Measurements from ENCODE around the gene MUSTN1.

The MUSTN1 gene

GRCh38 chr3:52839892-52840545 lies 5.2 kb upstream of the MUSTN1 start:
- Histone ChIP-seq H3K9ac (ENCODE audit: low read length) (no peak overlapping the region), H3K4me3 (ENCODE audit: low read length) (no peak overlapping the region), H4K20me1 (ENCODE audit: insufficient read depth, low read length) (no peaks in the 10 kb centered on the region), H3K9me3 (replicated peaks; ENCODE audit: insufficient read depth, low read length) (no peaks in the 10 kb centered on the region), H3K4me2 (ENCODE audit: low read depth, low read length) (no peak overlapping the region), H3K36me3 (replicated peaks; ENCODE audit: insufficient read depth, low read length) (no peaks in the 10 kb centered on the region), H3K4me1 (ENCODE audit: low read length) (no peaks in the 10 kb centered on the region), H3K27ac (ENCODE audit: low read length) (no peak overlapping the region), H3K27me3 (replicated peaks; ENCODE audit: insufficient read depth, low read length) (no peaks in the 10 kb centered on the region), H3F3A (ENCODE audit: insufficient read depth, low read length) (no peaks in the 10 kb centered on the region), H3K9me2 (replicated peaks; ENCODE audit: insufficient read depth, low read length) (no peaks in the 10 kb centered on the region), H2AFZ (ENCODE audit: low read length) (no peak overlapping the region), H3K79me2 (ENCODE audit: low read length) (no peaks in the 10 kb centered on the region)
- no peak for DNase-seq
- no peak for TF ChIP-seq CTCF (IDR thresholded peaks at IDR 0.05; ENCODE audit: low read length)
- TF ChIP-seq EZH2phosphoT487 (IDR thresholded peaks at IDR 0.05; ENCODE audit: low read length) = no peak
- no peak for TF ChIP-seq EZH2 (optimal IDR thresholded peaks at IDR 0.05; ENCODE audit: low read depth, low read length)

- no peak for DNase-seq
- Histone ChIP-seq H3K9me3 (replicated peaks; ENCODE audit: insufficient read depth, low read length) (no peaks in the 10 kb centered on the region), H3K36me3 (replicated peaks; ENCODE audit: insufficient read depth, low read length) (no peaks in the 10 kb centered on the region), H3F3A (ENCODE audit: insufficient read depth, low read length) (no peaks in the 10 kb centered on the region), H3K9ac (ENCODE audit: low read length) (no peak overlapping the region), H3K4me1 (ENCODE audit: low read length) (no peaks in the 10 kb centered on the region), H3K79me2 (ENCODE audit: low read length) (no peaks in the 10 kb centered on the region), H3K4me3 (ENCODE audit: low read length) (no peak overlapping the region), H2AFZ (ENCODE audit: low read length) (no peak overlapping the region), H3K27me3 (replicated peaks; ENCODE audit: insufficient read depth, low read length) (no peaks in the 10 kb centered on the region), H3K27ac (ENCODE audit: low read length) (no peak overlapping the region), H3K4me2 (ENCODE audit: low read depth, low read length) (no peak overlapping the region), H3K9me2 (replicated peaks; ENCODE audit: insufficient read depth, low read length) (no peaks in the 10 kb centered on the region), H4K20me1 (ENCODE audit: insufficient read depth, low read length) (no peaks in the 10 kb centered on the region)
- TF ChIP-seq EZH2 (optimal IDR thresholded peaks at IDR 0.05; ENCODE audit: low read depth, low read length) (no peak), CTCF (IDR thresholded peaks at IDR 0.05; ENCODE audit: low read length) (no peak), EZH2phosphoT487 (IDR thresholded peaks at IDR 0.05; ENCODE audit: low read length) (no peak)
These were observed 4.4 kb upstream of the MUSTN1 start for GRCh38 chr3:52839268-52839575.

GRCh38 chr3:52838561-52839267 lies 3.9 kb upstream of the MUSTN1 start:
- DNase-seq = no peak
- Histone ChIP-seq H3K27me3 (replicated peaks; ENCODE audit: insufficient read depth, low read length) (no peaks in the 10 kb centered on the region), H3K4me3 (ENCODE audit: low read length) (no peak overlapping the region), H4K20me1 (ENCODE audit: insufficient read depth, low read length) (no peaks in the 10 kb centered on the region), H3K9me3 (replicated peaks; ENCODE audit: insufficient read depth, low read length) (no peaks in the 10 kb centered on the region), H3K9me2 (replicated peaks; ENCODE audit: insufficient read depth, low read length) (no peaks in the 10 kb centered on the region), H3K79me2 (ENCODE audit: low read length) (no peaks in the 10 kb centered on the region), H3F3A (ENCODE audit: insufficient read depth, low read length) (no peaks in the 10 kb centered on the region), H3K27ac (ENCODE audit: low read length) (no peak overlapping the region), H3K9ac (ENCODE audit: low read length) (no peak overlapping the region), H3K4me2 (ENCODE audit: low read depth, low read length) (no peak overlapping the region), H2AFZ (ENCODE audit: low read length) (no peak overlapping the region), H3K36me3 (replicated peaks; ENCODE audit: insufficient read depth, low read length) (no peaks in the 10 kb centered on the region), H3K4me1 (ENCODE audit: low read length) (no peaks in the 10 kb centered on the region)
- no peak for TF ChIP-seq EZH2phosphoT487 (IDR thresholded peaks at IDR 0.05; ENCODE audit: low read length)
- no peak for TF ChIP-seq EZH2 (optimal IDR thresholded peaks at IDR 0.05; ENCODE audit: low read depth, low read length)
- TF ChIP-seq CTCF (IDR thresholded peaks at IDR 0.05; ENCODE audit: low read length) = no peak
